HepG2 (cell line): ENCODE data around the gene CD248. TPM values are rescaled to one million over a fixed set of nuclear protein-coding genes. Genes with fewer than 3 reads are reported as not detected.
A peak's percentile ranks its signal among the peaks of the same experiment; 100 is the strongest.

Experiments
- CAMTA2 ChIP-seq: sonication (generic); formaldehyde crosslinking; IDR thresholded peaks from 2 replicates; pipeline ENCODE4 v1.4.0; 2020; ENCODE audit warnings: mild to moderate bottlenecking, missing genetic modification reagents, borderline replicate concordance
- HBP1 ChIP-seq: IDR thresholded peaks from 2 replicates; pipeline ENCODE4 v1.6.1; 2016; ENCODE audit warnings: low read depth, control low read depth
- ONECUT2 ChIP-seq: sonication (generic); formaldehyde crosslinking; IDR thresholded peaks from 2 replicates; pipeline ENCODE4 v1.4.0; 2020; ENCODE audit warnings: missing genetic modification reagents
- PHF20 ChIP-seq: sonication (generic); formaldehyde crosslinking; IDR thresholded peaks from 2 replicates; pipeline ENCODE4 v1.5.0; 2020; ENCODE audit warnings: mild to moderate bottlenecking, missing genetic modification reagents
- ZBTB14 ChIP-seq: sonication (generic); formaldehyde crosslinking; IDR thresholded peaks from 2 replicates; pipeline ENCODE4 v1.4.0; 2020; ENCODE audit warnings: missing genetic modification reagents
- ZEB1 ChIP-seq: IDR thresholded peaks from 2 replicates; pipeline ENCODE4 v1.6.1; 2012; ENCODE audit warnings: mild to moderate bottlenecking, low read depth, inconsistent platforms; ENCODE audit not compliant: insufficient replicate concordance
- ZGPAT ChIP-seq: IDR thresholded peaks from 2 replicates; pipeline ENCODE4 v1.6.1; 2016; ENCODE audit warnings: mild to moderate bottlenecking
- ZIK1 ChIP-seq: sonication (generic); formaldehyde crosslinking; IDR thresholded peaks from 2 replicates; pipeline ENCODE4 v1.5.0; 2020; ENCODE audit warnings: mild to moderate bottlenecking, low read depth, missing genetic modification reagents, borderline replicate concordance
- ZNF12 ChIP-seq: sonication (generic); formaldehyde crosslinking; IDR thresholded peaks from 2 replicates; pipeline ENCODE4 v1.5.0; 2020; ENCODE audit warnings: missing genetic modification reagents
- ZNF362 ChIP-seq: sonication (generic); formaldehyde crosslinking; IDR thresholded peaks from 2 replicates; pipeline ENCODE4 v1.4.0; 2020; ENCODE audit warnings: missing genetic modification reagents, mild to moderate bottlenecking, borderline replicate concordance
- ZNF44 ChIP-seq: sonication (generic); formaldehyde crosslinking; IDR thresholded peaks from 2 replicates; pipeline ENCODE4 v1.5.1; 2020; ENCODE audit warnings: mild to moderate bottlenecking, missing genetic modification reagents
- ZNF616 ChIP-seq: sonication (generic); formaldehyde crosslinking; IDR thresholded peaks from 2 replicates; pipeline ENCODE4 v1.5.0; 2020; ENCODE audit warnings: low read depth, mild to moderate bottlenecking, missing genetic modification reagents
- polyA plus RNA-seq, 8 experiments: library from polyadenylated mRNA; depleted of rRNA in 3 of 8; stranded (reverse) in 7 of 8; unstranded in 1 of 8; fragments of >200 nt; fragmentation: Illumina TruSeq in 4 of 8; extraction: Trizol in 4 of 8; gene quantifications; 2 replicates each; pipeline versions ENCODE4 v1.2.1 to v1.2.3, GENCODE V29; 2011 to 2016; ENCODE audit warnings: low read depth in 4 of 8, missing spikeins in 1 of 8, mixed read lengths in 1 of 8; ENCODE audit not compliant: insufficient read depth in 1 of 8
- total RNA-seq, 5 experiments: library from RNA; depleted of rRNA; stranded (reverse); fragments of >200 nt; fragmentation: Illumina TruSeq; extraction: Trizol; gene quantifications; 2 replicates each; pipeline ENCODE4 v1.2.3, GENCODE V29; 2016; ENCODE audit warnings: low read depth in 1 of 5

Gene CD248
- total and polyA plus RNA-seq, 2 of the 13 experiments (the other 11 are each of a cell fraction or from before 2014, with no cell fraction given): 0.25 to 0.35 TPM

- TF ChIP-seq ZNF362 (CRISPR knock-in tag) (no peak), ZEB1 (no peak), ZNF12 (CRISPR knock-in tag) (peak; percentile 81), ZNF44 (0 out of 2 replicates have a peak, but pooled peaks have one; percentile 33), ONECUT2 (CRISPR knock-in tag) (no peak), HBP1 (CRISPR knock-in tag) (peak; percentile 95), CAMTA2 (no peak; the same call in 1 of the 2 replicates), ZIK1 (CRISPR knock-in tag) (peak; percentile 76), ZNF616 (CRISPR knock-in tag) (peak; percentile 79; the same call in 1 of the 2 replicates), PHF20 (CRISPR knock-in tag) (peak; percentile 1; the same call in 1 of the 2 replicates), ZGPAT (CRISPR knock-in tag) (0 out of 2 replicates have a peak, but pooled peaks have one; percentile 24), ZBTB14 (no peak)
These were observed 27.1 kb downstream of the CD248 start (continued) for GRCh38 chr11:66289548-66290329.
